Measurements from ENCODE around the gene PRRC2A. TPM values are rescaled to one million over a fixed set of nuclear protein-coding genes. Genes with fewer than 3 reads are reported as not detected.

The PRRC2A gene
- total RNA-seq, 2 donors from 2014 or later, result 260 to 285 TPM

DNA sequence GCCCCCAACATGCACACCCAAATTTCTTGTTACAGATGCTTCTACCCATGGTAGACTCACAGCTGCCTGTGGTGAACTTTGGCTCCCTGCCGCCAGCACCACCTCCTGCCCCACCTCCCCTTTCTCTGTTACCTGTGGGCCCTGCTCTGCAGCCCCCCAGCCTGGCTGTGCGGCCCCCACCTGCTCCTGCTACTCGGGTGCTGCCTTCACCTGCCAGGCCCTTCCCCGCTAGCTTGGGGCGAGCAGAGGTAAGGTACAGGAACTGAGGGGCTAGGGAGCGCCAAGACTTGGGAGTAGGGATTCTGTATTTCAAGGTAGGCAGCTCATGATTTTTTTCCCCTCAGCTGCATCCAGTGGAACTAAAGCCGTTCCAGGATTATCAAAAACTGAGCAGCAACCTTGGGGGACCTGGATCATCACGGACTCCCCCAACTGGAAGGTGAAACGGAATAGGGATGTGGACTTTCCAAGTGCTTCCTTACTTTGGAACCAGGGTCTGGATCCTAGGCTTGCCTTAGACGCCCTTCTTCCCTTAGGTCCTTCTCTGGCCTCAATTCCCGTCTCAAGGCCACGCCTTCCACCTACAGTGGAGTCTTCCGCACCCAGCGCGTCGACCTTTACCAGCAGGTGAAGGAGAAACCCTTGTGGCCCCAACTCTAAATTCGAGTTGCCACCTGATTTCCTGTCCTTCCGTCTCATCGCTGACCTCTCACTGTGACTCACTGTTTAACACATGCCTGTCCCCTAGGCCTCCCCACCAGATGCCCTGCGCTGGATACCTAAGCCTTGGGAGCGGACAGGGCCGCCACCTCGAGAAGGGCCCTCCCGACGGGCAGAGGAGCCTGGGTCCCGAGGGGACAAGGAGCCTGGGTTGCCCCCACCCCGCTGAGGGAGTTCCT, 16.4 kb downstream of the PRRC2A start:
- peaks cover 5 to 28% of the 10 kb centered on the region in 2 donors for H3K36me3 Mint-ChIP-seq (ENCODE audit: insufficient read depth in 2 of 2)
- ATAC-seq (replicated peaks in 1 of 2) (no peak), DNase-seq (no peak)
- no peak overlapping the region for H3K27ac Mint-ChIP-seq
- no peak overlapping the region for H3K4me3 Mint-ChIP-seq
- no peaks in the 10 kb centered on the region for H3K9me3 Mint-ChIP-seq
- peaks cover 10% of the 10 kb centered on the region for H3K4me1 Mint-ChIP-seq (ENCODE audit: low read depth)
- no peaks in the 10 kb centered on the region for H3K27me3 Mint-ChIP-seq (ENCODE audit: low read depth)

GRCh38 chr6:31639043-31639442, 18.5 kb downstream of the PRRC2A start:
- no peak for DNase-seq
- peak overlapping the region in 1 of 2 donors; percentile 9 for H3K4me3 Mint-ChIP-seq
- H3K36me3 Mint-ChIP-seq (ENCODE audit: insufficient read depth in 2 of 2), result peaks cover 4 to 14% of the 10 kb centered on the region in 2 donors
- no peak for ATAC-seq (replicated peaks in 1 of 2)
- no peaks in the 10 kb centered on the region for H3K9me3 Mint-ChIP-seq
- H3K27ac Mint-ChIP-seq, result peak overlapping the region; percentile 64
- no peaks in the 10 kb centered on the region for H3K27me3 Mint-ChIP-seq (ENCODE audit: low read depth)
- peaks cover 7% of the 10 kb centered on the region for H3K4me1 Mint-ChIP-seq (ENCODE audit: low read depth)

- Mint-ChIP-seq H3K36me3 (ENCODE audit: insufficient read depth in 2 of 2) (peaks cover 4 to 15% of the 10 kb centered on the region in 2 donors), H3K27ac (peak overlapping the region; percentile 66), H3K4me1 (ENCODE audit: low read depth) (peaks cover 5% of the 10 kb centered on the region), H3K4me3 (no peak overlapping the region), H3K27me3 (ENCODE audit: low read depth) (no peaks in the 10 kb centered on the region), H3K9me3 (no peaks in the 10 kb centered on the region)
- no peak for DNase-seq
- ATAC-seq (replicated peaks in 1 of 2), result peak in 1 of 2 donors; percentile 32
Observed at GRCh38 chr6:31639449-31639861, 18.9 kb downstream of the PRRC2A start.

DNA sequence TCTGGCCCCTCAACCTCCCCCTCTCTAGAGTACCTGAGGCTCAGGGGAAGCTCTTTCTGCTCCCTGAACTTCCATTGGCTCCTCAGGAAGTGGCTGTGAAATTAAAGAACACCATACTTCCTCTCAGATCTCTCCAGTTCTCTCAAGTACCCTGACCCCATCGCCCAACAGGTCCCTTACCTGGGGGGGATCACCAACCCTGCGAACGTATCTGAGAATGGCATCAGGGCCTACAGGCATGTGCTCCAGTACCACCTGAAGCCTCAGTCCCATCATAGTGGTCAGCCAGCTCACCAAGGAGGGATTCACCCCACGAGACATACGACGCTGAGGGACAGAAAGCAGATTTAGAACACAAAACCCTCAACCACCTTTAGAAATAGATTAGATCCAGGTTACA, 20.1 kb downstream of the PRRC2A start:
- Mint-ChIP-seq H3K9me3 (no peaks in the 10 kb centered on the region), H3K36me3 (ENCODE audit: insufficient read depth in 2 of 2) (peaks cover 2 to 19% of the 10 kb centered on the region in 2 donors)
- ATAC-seq (replicated peaks in 1 of 2), result no peak

DNA sequence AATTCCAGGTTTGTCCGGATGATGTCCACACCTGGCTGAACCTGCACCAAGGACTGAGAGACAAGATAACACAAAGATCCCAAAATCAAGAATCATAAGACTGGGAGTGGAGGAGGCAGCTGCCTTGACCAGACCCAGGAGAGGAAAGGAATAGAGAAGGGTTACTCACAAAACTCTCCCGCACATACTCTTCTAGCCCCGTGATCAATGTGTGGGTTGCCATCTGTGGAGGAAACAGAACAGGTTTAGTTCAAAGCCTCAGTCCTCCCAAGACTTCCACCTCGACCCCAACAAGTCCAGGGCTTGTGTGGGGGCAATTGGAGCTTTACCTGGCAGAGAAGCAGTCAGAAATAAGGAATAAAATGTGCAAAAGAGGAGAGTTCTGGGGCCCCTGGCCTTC, 20.9 kb downstream of the PRRC2A start:
- H3K9me3 Mint-ChIP-seq, result no peaks in the 10 kb centered on the region
- DNase-seq (no peak), ATAC-seq (replicated peaks in 1 of 2) (no peak)
- H3K4me3 Mint-ChIP-seq, result no peak overlapping the region
- H3K36me3 Mint-ChIP-seq (ENCODE audit: insufficient read depth in 2 of 2), result peaks cover 1 to 16% of the 10 kb centered on the region in 2 donors
- H3K27me3 Mint-ChIP-seq (ENCODE audit: low read depth), result no peaks in the 10 kb centered on the region
- H3K4me1 Mint-ChIP-seq (ENCODE audit: low read depth), result peaks cover 5% of the 10 kb centered on the region
- peak overlapping the region; percentile 34 for H3K27ac Mint-ChIP-seq

More for the DNA sequence above, 20.1 kb downstream of the PRRC2A start:
- Mint-ChIP-seq H3K4me1 (ENCODE audit: low read depth) (peaks cover 5% of the 10 kb centered on the region), H3K27me3 (ENCODE audit: low read depth) (no peaks in the 10 kb centered on the region), H3K27ac (peak overlapping the region; percentile 43), H3K4me3 (no peak overlapping the region)
- DNase-seq, result no peak

- H3K9me3 Mint-ChIP-seq, result no peaks in the 10 kb centered on the region
- H3K4me3 Mint-ChIP-seq, result no peak overlapping the region
- no peaks in the 10 kb centered on the region for H3K27me3 Mint-ChIP-seq (ENCODE audit: low read depth)
- no peak overlapping the region for H3K27ac Mint-ChIP-seq
- no peak for DNase-seq
- no peak for ATAC-seq (replicated peaks in 1 of 2)
- peaks cover 5% of the 10 kb centered on the region for H3K4me1 Mint-ChIP-seq (ENCODE audit: low read depth)
- H3K36me3 Mint-ChIP-seq (ENCODE audit: insufficient read depth in 2 of 2), result peaks cover 1 to 21% of the 10 kb centered on the region in 2 donors
Observed at GRCh38 chr6:31642798-31643570, 22.5 kb downstream of the PRRC2A start.

GRCh38 chr6:31643818-31644454, 23.4 kb downstream of the PRRC2A start:
- H3K27ac Mint-ChIP-seq, result no peak overlapping the region
- no peaks in the 10 kb centered on the region for H3K27me3 Mint-ChIP-seq (ENCODE audit: low read depth)
- peaks cover 1 to 22% of the 10 kb centered on the region in 2 donors for H3K36me3 Mint-ChIP-seq (ENCODE audit: insufficient read depth in 2 of 2)
- no peaks in the 10 kb centered on the region for H3K9me3 Mint-ChIP-seq
- H3K4me3 Mint-ChIP-seq, result no peak overlapping the region
- H3K4me1 Mint-ChIP-seq (ENCODE audit: low read depth), result peaks cover 7% of the 10 kb centered on the region
- no peak for DNase-seq
- peak; percentile 8 to 20 for ATAC-seq (replicated peaks in 1 of 2)

DNA sequence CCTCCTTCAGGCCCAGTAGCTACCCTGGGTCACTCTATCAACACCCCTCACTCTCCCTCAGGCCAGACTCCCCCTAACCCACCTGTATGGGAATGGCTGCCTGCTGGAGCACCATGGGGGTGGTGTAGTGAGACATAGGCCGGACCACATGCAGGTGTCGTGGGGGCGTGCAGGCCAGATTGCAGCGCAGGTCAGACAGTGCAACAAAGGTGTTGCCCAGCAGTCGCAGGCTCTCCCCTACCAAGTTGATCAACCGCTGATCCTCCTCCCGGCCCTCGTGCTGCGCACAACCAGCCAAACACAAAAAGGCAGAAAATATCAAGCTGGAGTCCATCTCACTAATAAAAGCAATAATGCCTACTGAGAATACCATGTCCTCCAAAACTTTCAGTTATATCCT, 24.8 kb downstream of the PRRC2A start:
- ATAC-seq (replicated peaks in 1 of 2) (no peak), DNase-seq (no peak)
- Mint-ChIP-seq H3K9me3 (no peaks in the 10 kb centered on the region), H3K36me3 (ENCODE audit: insufficient read depth in 2 of 2) (peaks cover 4 to 27% of the 10 kb centered on the region in 2 donors), H3K4me1 (ENCODE audit: low read depth) (peaks cover 16% of the 10 kb centered on the region), H3K27me3 (ENCODE audit: low read depth) (no peaks in the 10 kb centered on the region), H3K27ac (no peak overlapping the region), H3K4me3 (no peak overlapping the region)

GRCh38 chr6:31651602-31652191, 31.2 kb downstream of the PRRC2A start:
- peaks cover 5 to 33% of the 10 kb centered on the region in 2 donors for H3K36me3 Mint-ChIP-seq (ENCODE audit: insufficient read depth in 2 of 2)
- peak overlapping the region; percentile 89 to 98 for H3K4me3 Mint-ChIP-seq
- no peaks in the 10 kb centered on the region for H3K27me3 Mint-ChIP-seq (ENCODE audit: low read depth)
- H3K27ac Mint-ChIP-seq, result peak overlapping the region; percentile 99
- peak; percentile 73 to 77 for DNase-seq
- H3K9me3 Mint-ChIP-seq, result no peaks in the 10 kb centered on the region
- peaks cover 42% of the 10 kb centered on the region for H3K4me1 Mint-ChIP-seq (ENCODE audit: low read depth)
- ATAC-seq (replicated peaks in 1 of 2), result peak; percentile 57 to 72

DNA sequence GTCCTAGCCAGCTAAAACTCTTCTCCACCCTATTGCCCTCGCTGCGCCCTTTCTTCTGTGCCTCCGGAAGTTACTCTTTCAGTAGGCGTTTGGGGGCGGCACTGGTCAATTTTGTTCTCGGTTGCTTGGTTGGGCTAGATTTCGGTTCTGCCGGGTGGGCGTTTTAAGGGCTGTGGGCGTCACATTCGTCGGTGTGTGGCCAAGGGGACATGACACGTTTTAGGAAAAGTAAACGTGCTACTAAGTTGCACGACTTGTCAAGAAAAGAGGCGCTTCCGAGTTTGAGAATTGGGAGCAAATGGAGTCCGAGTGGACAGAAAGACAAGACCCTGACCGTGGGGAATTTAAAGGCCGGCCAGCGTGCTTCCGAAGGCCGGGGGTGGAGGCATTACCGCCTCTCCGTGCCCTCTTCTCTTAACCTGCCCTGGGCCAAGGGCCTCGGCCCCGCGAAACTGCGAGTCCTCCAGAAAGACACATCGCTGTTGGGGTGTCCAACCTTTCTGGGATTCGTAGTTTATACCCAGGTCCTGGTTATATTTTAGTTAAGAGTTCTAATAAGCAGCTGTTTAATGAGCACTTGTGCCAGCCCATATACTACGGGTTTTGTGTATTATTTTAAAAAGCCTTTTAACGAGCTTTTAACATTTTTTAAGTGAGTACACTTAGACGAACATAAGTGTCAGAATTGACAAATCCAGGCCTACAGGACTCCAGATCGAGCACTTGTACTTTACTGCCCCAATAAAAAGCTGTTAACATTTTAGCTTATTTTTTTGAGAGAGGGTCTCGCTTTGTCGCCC, 32.6 kb downstream of the PRRC2A start:
- Mint-ChIP-seq H3K4me1 (ENCODE audit: low read depth) (peaks cover 50% of the 10 kb centered on the region), H3K4me3 (peak overlapping the region; percentile 89 to 98), H3K27me3 (ENCODE audit: low read depth) (no peaks in the 10 kb centered on the region), H3K27ac (peak overlapping the region; percentile 99), H3K36me3 (ENCODE audit: insufficient read depth in 2 of 2) (peaks cover 5 to 24% of the 10 kb centered on the region in 2 donors), H3K9me3 (no peaks in the 10 kb centered on the region)
- DNase-seq, result peak in 1 of 2 donors; percentile 92
- ATAC-seq (replicated peaks in 1 of 2), result peak; percentile 73 to 74

- Mint-ChIP-seq H3K4me3 (no peak overlapping the region), H3K27me3 (ENCODE audit: low read depth) (no peaks in the 10 kb centered on the region), H3K4me1 (ENCODE audit: low read depth) (peaks cover 56% of the 10 kb centered on the region), H3K9me3 (no peaks in the 10 kb centered on the region), H3K36me3 (ENCODE audit: insufficient read depth in 2 of 2) (peaks cover 2 to 16% of the 10 kb centered on the region in 2 donors), H3K27ac (no peak overlapping the region)
- DNase-seq (no peak), ATAC-seq (replicated peaks in 1 of 2) (no peak)
Observed at GRCh38 chr6:31654574-31655348, 34.2 kb downstream of the PRRC2A start.
